Measurements from ENCODE around the gene NT5DC1.
"Not testable (repeated sequence)": the region's sequence is repeated elsewhere in the genome, so short reads cannot be mapped to it uniquely, and the experiment has no call there.

NT5DC1 gene

GRCh38 chr6:116279232-116280160, 178.8 kb downstream of the NT5DC1 start, which contains the start of gene TSPYL1:
Gene TSPYL1, minus strand, starts transcription at chr6:116279930. Its CDS starts 100 bp downstream, at chr6:116279830.
- DNase-seq (ENCODE audit: low read depth in 2 of 2), result peak; percentile 94 to 95

- no peak for DNase-seq (ENCODE audit: low read depth in 2 of 2)
Measured at GRCh38 chr6:116280161-116280932, 179.7 kb downstream of the NT5DC1 start.

- no peak for DNase-seq (ENCODE audit: low read depth in 2 of 2)
Measured at GRCh38 chr6:116280933-116281316, 180.3 kb downstream of the NT5DC1 start.

GRCh38 chr6:116282698-116283097, 182.0 kb downstream of the NT5DC1 start:
- DNase-seq (ENCODE audit: low read depth in 2 of 2), result no peak

- no peak for DNase-seq (ENCODE audit: low read depth in 2 of 2)
Measured at GRCh38 chr6:116283191-116283590, 182.5 kb downstream of the NT5DC1 start.

GRCh38 chr6:116284984-116285383, 184.3 kb downstream of the NT5DC1 start:
- not testable (repeated sequence) for DNase-seq (ENCODE audit: low read depth in 2 of 2)

GRCh38 chr6:116286773-116287358, 186.2 kb downstream of the NT5DC1 start:
- no peak for DNase-seq (ENCODE audit: low read depth in 2 of 2)

- DNase-seq (ENCODE audit: low read depth in 2 of 2), result peak in 1 of 2 experiments; percentile 27
Measured at GRCh38 chr6:116287689-116288282, 187.1 kb downstream of the NT5DC1 start.

- no peak for DNase-seq (ENCODE audit: low read depth in 2 of 2)
Measured at GRCh38 chr6:116289876-116290275, 189.2 kb downstream of the NT5DC1 start.

- DNase-seq (ENCODE audit: low read depth in 2 of 2), result no peak
Measured at GRCh38 chr6:116290799-116291198, 190.1 kb downstream of the NT5DC1 start.

GRCh38 chr6:116291701-116292396, 191.2 kb downstream of the NT5DC1 start:
- DNase-seq (ENCODE audit: low read depth in 2 of 2), result no peak

GRCh38 chr6:116292553-116292952, 191.9 kb downstream of the NT5DC1 start:
- DNase-seq (ENCODE audit: low read depth in 2 of 2), result no peak

- DNase-seq (ENCODE audit: low read depth in 2 of 2), result no peak
Measured at GRCh38 chr6:116298273-116298672, 197.6 kb downstream of the NT5DC1 start.

- no peak for DNase-seq (ENCODE audit: low read depth in 2 of 2)
Measured at GRCh38 chr6:116298973-116299372, 198.3 kb downstream of the NT5DC1 start.

Measured in fibroblast of skin of left quadriceps (primary cell).